HG02981 (cell line): ENCODE data around the gene CDKN2B-AS1.
A peak's percentile ranks its signal among the peaks of the same experiment; 100 is the strongest.
"Not testable (repeated sequence)": the region's sequence is repeated elsewhere in the genome, so short reads cannot be mapped to it uniquely, and the experiment has no call there.

Experiments
- ATAC-seq: cut with Tn5 transposase; IDR thresholded peaks from one replicate; pipeline ENCODE4 v1.9.1; 2021; ENCODE audit warnings: mild to moderate bottlenecking, moderate library complexity; ENCODE audit not compliant: unreplicated experiment

The CDKN2B-AS1 gene

GRCh38 chr9:21994556-21995005 lies at the start of gene CDKN2B-AS1:
Gene CDKN2B-AS1 (plus strand): TSS chr9:21994791.
- peak; percentile 41 for ATAC-seq

DNA sequence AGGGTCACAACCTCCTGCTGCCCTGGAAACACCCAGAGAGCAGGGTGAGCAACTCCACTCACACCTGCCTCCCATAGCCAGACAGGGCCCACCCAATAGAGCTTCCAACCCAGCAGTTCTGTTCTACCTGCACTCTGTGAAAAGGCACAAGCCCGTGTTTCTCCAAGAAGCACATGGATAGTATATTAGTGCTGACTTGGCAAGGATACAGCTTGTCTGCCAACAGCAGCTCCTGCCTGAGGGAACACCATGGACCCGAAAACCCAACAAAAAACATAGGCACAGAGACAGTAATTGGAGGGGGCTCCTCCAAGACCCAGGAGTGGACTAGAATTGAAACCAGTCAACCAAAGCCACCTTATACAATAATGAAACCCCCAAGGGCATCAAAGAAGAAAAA lies 49.0 kb upstream of the CDKN2B-AS1 start:
- no peak for ATAC-seq

DNA sequence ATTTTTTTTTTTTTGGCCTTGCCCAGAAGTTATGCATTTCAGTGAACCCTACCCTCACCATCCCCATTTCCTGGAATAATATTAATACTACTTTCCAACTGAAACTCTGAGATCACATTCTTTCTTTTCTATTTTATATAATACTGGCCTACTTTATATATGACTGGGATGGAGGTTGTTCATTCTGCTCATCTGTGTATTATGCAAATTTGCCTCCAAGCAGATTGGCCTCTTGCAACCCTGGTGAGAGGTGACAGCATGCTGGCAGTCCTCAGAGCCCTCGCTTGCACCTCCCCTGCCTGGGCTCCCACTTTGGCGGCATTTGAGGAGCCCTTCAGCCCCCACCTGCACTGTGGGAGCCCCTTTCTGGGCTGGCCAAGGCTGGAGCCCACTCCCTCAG lies 35.8 kb upstream of the CDKN2B-AS1 start:
- ATAC-seq, result no peak

DNA sequence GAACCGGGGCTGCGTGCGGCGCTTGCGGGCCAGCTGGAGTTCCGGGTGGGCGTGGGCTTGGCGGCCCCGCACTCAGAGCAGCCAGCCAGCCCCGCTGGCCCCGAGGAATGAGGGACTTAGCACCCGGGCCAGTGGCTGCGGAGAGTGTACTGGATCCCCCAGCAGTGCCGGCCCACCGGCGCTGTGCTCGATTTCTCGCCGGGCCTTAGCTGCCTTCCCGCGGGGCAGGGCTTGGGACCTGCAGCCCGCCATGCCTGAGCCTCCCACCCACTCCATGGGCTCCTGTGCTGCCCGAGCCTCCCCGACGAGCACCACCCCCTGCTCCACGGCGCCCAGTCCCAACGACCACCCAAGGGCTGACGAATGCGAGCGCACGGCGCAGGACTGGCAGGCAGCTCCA lies 35.3 kb upstream of the CDKN2B-AS1 start:
- not testable (repeated sequence) for ATAC-seq

GRCh38 chr9:21961569-21961968 lies 33.0 kb upstream of the CDKN2B-AS1 start:
- no peak for ATAC-seq

- ATAC-seq, result peak; percentile 46
Measured at GRCh38 chr9:21964925-21965385, 29.6 kb upstream of the CDKN2B-AS1 start.

- ATAC-seq, result peak; percentile 73
Measured at GRCh38 chr9:21965401-21965951, 29.1 kb upstream of the CDKN2B-AS1 start.

DNA sequence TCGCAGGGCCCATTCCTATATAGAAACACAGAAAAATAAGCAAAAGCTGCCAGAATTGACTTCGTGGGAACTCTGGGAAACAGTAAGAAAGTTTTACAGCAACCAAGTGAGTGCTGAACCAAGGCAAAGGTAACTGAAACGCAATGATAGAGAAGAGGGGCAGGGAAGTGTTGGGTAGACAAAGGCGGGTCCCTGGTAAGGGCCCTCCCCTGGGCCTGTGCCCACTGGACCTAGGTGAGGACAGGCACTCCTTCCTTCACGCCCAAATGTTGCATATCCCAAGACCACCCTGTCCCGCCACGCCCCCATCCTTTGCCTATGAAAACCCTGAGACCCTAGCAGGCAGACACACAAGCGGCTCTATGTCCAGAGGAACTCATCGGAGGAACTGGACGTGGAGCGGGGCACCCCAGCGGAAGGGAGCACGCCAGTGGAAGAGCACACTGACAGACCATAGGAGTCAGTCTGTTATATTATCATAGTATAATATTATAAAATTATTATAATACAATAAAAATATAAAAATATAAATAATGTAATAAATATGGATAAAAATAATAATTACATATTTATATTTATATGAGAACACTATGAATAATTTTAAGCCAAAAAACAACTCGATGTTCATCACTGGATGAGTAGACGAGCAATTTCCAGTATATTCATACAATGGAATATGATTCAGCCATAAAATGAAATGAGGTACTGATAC lies 28.3 kb upstream of the CDKN2B-AS1 start:
- ATAC-seq, result no peak

- no peak for ATAC-seq
Measured at GRCh38 chr9:21967169-21967568, 27.4 kb upstream of the CDKN2B-AS1 start.

DNA sequence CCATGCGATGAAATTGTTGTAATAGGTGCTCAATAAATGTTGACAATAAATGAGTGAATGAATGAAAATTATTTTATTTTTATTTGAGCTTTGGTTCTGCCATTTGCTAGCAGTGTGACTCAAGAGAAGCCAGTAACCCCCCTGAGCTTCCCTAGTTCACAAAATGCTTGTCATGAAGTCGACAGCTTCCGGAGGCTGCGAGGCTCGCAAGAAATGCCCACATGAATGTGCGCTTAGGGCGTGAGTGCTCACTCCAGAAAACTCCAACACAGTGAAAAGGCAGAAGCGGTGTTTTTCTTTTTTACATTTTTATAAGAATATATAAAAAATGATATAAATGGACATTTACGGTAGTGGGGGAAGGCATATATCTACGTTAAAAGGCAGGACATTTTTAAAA lies 26.9 kb upstream of the CDKN2B-AS1 start:
- no peak for ATAC-seq

DNA sequence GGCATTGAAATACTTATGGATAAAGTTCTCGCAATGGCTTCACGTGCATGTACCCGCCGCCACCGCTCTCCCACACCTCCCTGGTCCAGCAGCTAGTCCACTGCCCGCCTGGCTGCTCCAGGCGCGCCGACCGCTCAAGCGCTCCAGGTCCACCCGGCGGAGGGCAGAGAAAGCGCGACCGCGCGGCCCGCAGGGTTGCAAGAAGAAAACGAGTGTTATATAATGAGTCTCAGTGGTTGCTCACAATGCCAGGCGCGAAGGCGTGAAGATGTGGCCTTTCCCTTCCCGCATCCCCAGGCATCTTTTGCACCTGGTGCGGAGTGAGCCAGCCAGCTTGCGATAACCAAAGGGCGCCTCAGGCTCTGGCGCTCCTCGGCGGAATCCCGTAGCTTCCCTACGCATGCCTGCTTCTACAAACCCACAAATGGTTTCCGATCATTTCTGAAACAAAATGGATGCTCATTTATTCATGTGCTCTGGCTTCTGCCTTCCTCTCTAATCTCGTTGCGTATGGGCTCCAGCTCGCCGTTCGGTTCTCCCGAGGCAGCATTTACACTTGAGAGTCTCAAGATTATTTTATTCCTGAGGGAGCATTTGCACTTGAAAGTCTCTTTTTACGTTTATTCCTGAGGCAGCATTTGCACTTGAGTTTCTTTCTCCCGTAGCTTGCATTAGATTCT lies 26.1 kb upstream of the CDKN2B-AS1 start:
- ATAC-seq, result no peak

DNA sequence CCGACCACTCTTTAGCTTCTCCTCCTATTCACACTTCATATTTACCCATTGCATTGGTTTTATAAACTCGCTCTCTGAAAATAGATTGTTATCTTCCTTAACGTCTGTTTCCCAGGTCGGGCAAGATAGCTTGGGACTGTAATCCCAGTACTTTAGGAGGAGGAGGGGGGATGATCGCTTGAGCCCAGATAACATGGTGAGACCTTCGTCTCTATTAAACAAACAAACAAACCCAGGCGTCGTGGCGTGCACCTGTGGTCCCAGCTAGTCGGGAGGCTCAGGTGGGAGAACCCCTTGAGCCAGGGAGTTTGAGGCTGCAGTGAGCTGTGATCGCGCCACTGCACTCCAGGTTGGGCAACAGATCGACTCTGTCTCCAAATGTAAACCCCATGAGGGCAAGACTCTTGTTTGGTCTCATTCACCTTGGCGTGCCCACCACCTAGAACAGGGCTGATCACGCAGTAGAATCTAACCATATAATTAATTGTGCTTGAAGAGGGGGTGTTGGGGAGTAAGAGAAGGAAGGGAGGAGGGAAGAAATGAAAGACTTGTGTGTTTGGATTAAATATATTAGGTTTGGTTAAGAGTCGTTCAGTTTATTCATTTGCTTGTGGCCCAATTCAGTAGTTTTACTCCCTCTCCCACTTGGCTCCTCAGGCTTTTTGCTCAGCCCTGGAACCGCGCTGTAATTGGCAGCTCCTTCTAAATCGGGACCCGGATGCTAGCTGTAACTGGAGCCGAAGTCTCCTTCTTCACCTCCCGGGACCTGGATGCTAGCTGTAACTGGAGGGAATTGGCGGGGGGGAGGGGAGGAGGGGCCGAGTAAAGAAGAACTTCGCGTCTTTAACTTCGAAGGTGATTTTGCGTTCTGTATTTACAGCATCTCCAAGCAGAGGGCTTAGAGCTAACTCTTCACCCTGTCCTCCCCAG lies 25.3 kb upstream of the CDKN2B-AS1 start:
- ATAC-seq, result no peak

DNA sequence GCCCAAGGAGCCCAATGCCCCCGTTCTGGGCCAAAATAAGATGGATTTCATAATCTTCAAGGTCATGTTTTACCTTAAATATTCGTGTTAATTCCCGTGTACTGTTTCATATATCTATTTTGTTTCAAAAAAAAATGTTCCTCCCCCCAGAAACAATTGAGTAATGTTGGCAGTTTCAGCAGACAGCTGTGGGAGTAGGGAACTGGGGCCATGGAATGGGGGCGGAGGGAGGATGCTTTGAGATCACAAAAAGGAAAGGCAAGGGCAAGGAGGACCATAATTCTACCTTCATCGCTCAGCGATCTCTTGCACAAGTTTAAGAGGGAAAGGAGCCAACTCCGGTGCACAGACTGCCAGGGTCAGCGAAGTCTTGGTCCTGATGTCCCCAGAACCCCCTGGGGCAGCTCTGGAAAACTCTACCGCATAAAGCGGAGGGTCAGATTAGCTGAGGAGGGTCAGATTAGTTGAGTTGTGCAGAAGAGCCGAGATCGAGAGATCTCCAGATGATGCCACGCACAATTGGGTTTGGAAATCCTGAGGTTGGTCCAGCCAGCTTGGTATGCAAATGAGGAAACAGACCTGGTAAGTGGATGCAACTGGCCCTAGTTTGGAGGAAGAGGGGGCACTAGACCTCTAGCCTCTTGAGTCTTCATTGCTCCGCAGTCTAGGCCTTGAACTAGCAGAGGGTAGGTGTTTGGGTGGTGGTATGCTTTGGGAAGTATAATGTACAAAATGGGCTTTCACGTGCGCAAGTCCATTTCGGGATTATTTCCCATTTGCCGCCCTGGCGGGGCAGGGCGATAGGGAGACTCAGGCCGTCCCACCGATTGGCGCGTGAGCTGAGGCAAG lies 24.4 kb upstream of the CDKN2B-AS1 start:
- ATAC-seq, result no peak

- no peak for ATAC-seq
Measured at GRCh38 chr9:21970800-21971640, 23.6 kb upstream of the CDKN2B-AS1 start.

- ATAC-seq, result no peak
Measured at GRCh38 chr9:21972361-21972760, 22.2 kb upstream of the CDKN2B-AS1 start.

DNA sequence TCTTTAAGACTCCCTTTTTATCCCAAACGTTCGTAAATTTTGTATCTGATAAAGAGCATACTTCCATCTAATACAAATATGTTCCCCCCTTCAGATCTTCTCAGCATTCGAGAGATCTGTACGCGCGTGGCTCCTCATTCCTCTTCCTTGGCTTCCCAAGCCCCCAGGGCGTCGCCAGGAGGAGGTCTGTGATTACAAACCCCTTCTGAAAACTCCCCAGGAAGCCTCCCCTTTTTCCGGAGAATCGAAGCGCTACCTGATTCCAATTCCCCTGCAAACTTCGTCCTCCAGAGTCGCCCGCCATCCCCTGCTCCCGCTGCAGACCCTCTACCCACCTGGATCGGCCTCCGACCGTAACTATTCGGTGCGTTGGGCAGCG lies 20.3 kb upstream of the CDKN2B-AS1 start:
- ATAC-seq, result no peak

GRCh38 chr9:21974722-21975409 lies 19.7 kb upstream of the CDKN2B-AS1 start:
- peak; percentile 64 for ATAC-seq

- ATAC-seq, result no peak
Measured at GRCh38 chr9:21976334-21976875, 18.2 kb upstream of the CDKN2B-AS1 start.
